GM23338 (cell line): ENCODE data around the gene CFAP100. TPM values are rescaled to one million over a fixed set of nuclear protein-coding genes. Genes with fewer than 3 reads are reported as not detected.

Experiments
- ATAC-seq: fragments of 200-7000 bp; cut with Tn5 transposase; 3 replicates; pipeline ENCODE4 v1.9.1; 2020
- DNase-seq: peaks from one replicate; pipeline ENCODE4 v3.0.0-alpha.2; 2015; ENCODE audit warnings: low spot score
- H2AFZ ChIP-seq: fragments of 200-600 bp; sonication (generic); 2 replicates; pipeline ENCODE4 v1.8.0; 2016; ENCODE audit warnings: antibody characterized with exemption, mild to moderate bottlenecking, moderate library complexity
- H3F3A ChIP-seq: fragments of 200-600 bp; sonication (generic); replicated peaks from 2 replicates; pipeline ENCODE4 v1.8.0; 2017; ENCODE audit warnings: antibody characterized with exemption, mixed run types, low read depth
- H3K27ac ChIP-seq: fragments of 200-600 bp; sonication (generic); 2 replicates; pipeline ENCODE4 v1.6.1; 2016; ENCODE audit warnings: low read depth
- H3K27me3 ChIP-seq: fragments of 200-600 bp; sonication (generic); 2 replicates; pipeline ENCODE4 v1.8.0; 2016; ENCODE audit warnings: mild to moderate bottlenecking, mixed run types, moderate library complexity; ENCODE audit not compliant: insufficient read depth
- H3K36me3 ChIP-seq: fragments of 200-600 bp; sonication (generic); 2 replicates; pipeline ENCODE4 v1.8.0; 2016; ENCODE audit warnings: mild to moderate bottlenecking; ENCODE audit not compliant: insufficient read depth
- H3K4me1 ChIP-seq: fragments of 200-600 bp; sonication (generic); 2 replicates; pipeline ENCODE4 v1.8.0; 2016; ENCODE audit warnings: mild to moderate bottlenecking, moderate library complexity; ENCODE audit not compliant: insufficient read depth
- H3K4me2 ChIP-seq: fragments of 200-600 bp; sonication (generic); 2 replicates; pipeline ENCODE4 v1.7.1; 2017; ENCODE audit warnings: mixed run types
- H3K4me3 ChIP-seq: fragments of 200-600 bp; sonication (generic); 2 replicates; pipeline ENCODE4 v1.6.1; 2016; ENCODE audit warnings: mixed run types
- H3K79me2 ChIP-seq: fragments of 200-600 bp; sonication (generic); replicated peaks from 2 replicates; pipeline ENCODE4 v1.8.0; 2017; ENCODE audit warnings: mild to moderate bottlenecking; ENCODE audit not compliant: insufficient read depth
- H3K9me2 ChIP-seq: fragments of 200-600 bp; sonication (generic); 2 replicates; pipeline ENCODE4 v1.8.0; 2017; ENCODE audit not compliant: insufficient read depth
- H4K20me1 ChIP-seq: fragments of 200-600 bp; sonication (generic); replicated peaks from 2 replicates; pipeline ENCODE4 v1.8.0; 2017; ENCODE audit warnings: mild to moderate bottlenecking; ENCODE audit not compliant: insufficient read depth
- H3K27ac Mint-ChIP-seq: 2 replicates; pipeline ENCODE4 v1.8.0; 2020; ENCODE audit warnings: inconsistent platforms, mild to moderate bottlenecking, moderate library complexity, mixed read lengths
- H3K27me3 Mint-ChIP-seq: 3 replicates; pipeline ENCODE4 v1.8.0; 2022; ENCODE audit warnings: low read depth, mild to moderate bottlenecking, moderate library complexity, mixed read lengths, inconsistent platforms; ENCODE audit not compliant: insufficient read depth, poor library complexity
- H3K36me3 Mint-ChIP-seq: 3 replicates; pipeline ENCODE4 v1.8.0; 2021; ENCODE audit warnings: low read depth, mild to moderate bottlenecking, inconsistent platforms, moderate library complexity, mixed read lengths
- H3K4me1 Mint-ChIP-seq: 3 replicates; pipeline ENCODE4 v1.8.0; 2020; ENCODE audit warnings: mild to moderate bottlenecking, inconsistent platforms, mixed read lengths
- H3K4me3 Mint-ChIP-seq: 3 replicates; pipeline ENCODE4 v1.8.0; 2021; ENCODE audit warnings: moderate library complexity, mild to moderate bottlenecking, inconsistent platforms, mixed read lengths
- H3K9me3 Mint-ChIP-seq: 3 replicates; pipeline ENCODE4 v1.8.0; 2020; ENCODE audit warnings: moderate library complexity, mild to moderate bottlenecking, inconsistent platforms, mixed read lengths
- CREB1 ChIP-seq: fragments of 250-450 bp; sonication (Bioruptor Pico); IDR thresholded peaks from 2 replicates; pipeline ENCODE4 v1.5.0; 2020; ENCODE audit warnings: low read depth, mild to moderate bottlenecking, moderate library complexity
- JUNB ChIP-seq: IDR thresholded peaks from one replicate; pipeline ENCODE4 v1.6.1; 2016; ENCODE audit warnings: antibody characterized with exemption; ENCODE audit not compliant: unreplicated experiment
- NANOG ChIP-seq: IDR thresholded peaks from 2 replicates; pipeline ENCODE4 v1.6.1; 2016; ENCODE audit warnings: antibody characterized with exemption, borderline replicate concordance
- POLR2AphosphoS5 ChIP-seq: IDR thresholded peaks from 2 replicates; pipeline ENCODE4 v1.6.1; 2016; ENCODE audit warnings: antibody characterized with exemption, low read depth
- ZNF331 ChIP-seq: fragments of 250-450 bp; sonication (Bioruptor Pico); IDR thresholded peaks from 2 replicates; pipeline ENCODE4 v1.5.0; 2020; ENCODE audit warnings: low read depth, mild to moderate bottlenecking, moderate library complexity
- polyA plus RNA-seq: library from polyadenylated mRNA; unstranded; fragments of >200 nt; fragmentation: Nextera tagmentation; extraction: Ambion mirVana; gene quantifications from 2 replicates; pipeline ENCODE4 v1.2.1, GENCODE V29; 2016
- total RNA-seq: library from RNA; depleted of rRNA; stranded (reverse); fragments of >200 nt; shearing (Covaris generic); gene quantifications from 2 replicates; pipeline ENCODE4 v1.2.3, GENCODE V29; 2014
- TF ChIP-seq, protein P1 (sequence below): fragments of 250-450 bp; sonication (Bioruptor Pico); IDR thresholded peaks from 2 replicates; pipeline ENCODE4 v1.5.0; 2020; ENCODE audit warnings: mild to moderate bottlenecking, moderate library complexity
- TF ChIP-seq, protein P2 (sequence below): IDR thresholded peaks from one replicate; pipeline ENCODE4 v1.6.1; 2018; ENCODE audit warnings: antibody characterized with exemption; ENCODE audit not compliant: unreplicated experiment
- TF ChIP-seq, protein P3 (sequence below): IDR thresholded peaks from 2 replicates; pipeline ENCODE4 v1.6.1; 2016; ENCODE audit warnings: antibody characterized with exemption

The CFAP100 gene
- total and polyA plus RNA-seq, 2 experiments from 2014 or later = 0.07 TPM; not detected in 1

DNA sequence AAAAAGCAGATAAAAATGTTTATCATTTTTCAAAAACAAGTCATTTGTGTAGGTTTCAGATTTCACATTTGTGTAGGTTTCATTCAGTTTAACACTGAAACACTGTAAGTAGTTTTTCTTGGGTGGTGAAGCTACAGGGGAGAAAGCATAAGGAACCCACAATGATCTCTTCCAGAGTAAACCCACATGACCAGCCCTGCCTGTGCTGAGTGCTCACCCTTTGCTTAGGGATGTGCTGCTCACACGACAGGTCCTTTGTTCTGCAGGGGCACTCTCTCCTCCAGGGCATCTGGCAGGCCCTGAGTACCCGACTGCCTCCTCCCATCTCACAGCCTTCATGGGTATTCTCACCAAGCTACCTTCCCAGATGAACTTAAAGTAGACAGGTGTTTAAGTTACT, 52.1 kb downstream of the CFAP100 start (continued):
- TF ChIP-seq, protein P1, sequence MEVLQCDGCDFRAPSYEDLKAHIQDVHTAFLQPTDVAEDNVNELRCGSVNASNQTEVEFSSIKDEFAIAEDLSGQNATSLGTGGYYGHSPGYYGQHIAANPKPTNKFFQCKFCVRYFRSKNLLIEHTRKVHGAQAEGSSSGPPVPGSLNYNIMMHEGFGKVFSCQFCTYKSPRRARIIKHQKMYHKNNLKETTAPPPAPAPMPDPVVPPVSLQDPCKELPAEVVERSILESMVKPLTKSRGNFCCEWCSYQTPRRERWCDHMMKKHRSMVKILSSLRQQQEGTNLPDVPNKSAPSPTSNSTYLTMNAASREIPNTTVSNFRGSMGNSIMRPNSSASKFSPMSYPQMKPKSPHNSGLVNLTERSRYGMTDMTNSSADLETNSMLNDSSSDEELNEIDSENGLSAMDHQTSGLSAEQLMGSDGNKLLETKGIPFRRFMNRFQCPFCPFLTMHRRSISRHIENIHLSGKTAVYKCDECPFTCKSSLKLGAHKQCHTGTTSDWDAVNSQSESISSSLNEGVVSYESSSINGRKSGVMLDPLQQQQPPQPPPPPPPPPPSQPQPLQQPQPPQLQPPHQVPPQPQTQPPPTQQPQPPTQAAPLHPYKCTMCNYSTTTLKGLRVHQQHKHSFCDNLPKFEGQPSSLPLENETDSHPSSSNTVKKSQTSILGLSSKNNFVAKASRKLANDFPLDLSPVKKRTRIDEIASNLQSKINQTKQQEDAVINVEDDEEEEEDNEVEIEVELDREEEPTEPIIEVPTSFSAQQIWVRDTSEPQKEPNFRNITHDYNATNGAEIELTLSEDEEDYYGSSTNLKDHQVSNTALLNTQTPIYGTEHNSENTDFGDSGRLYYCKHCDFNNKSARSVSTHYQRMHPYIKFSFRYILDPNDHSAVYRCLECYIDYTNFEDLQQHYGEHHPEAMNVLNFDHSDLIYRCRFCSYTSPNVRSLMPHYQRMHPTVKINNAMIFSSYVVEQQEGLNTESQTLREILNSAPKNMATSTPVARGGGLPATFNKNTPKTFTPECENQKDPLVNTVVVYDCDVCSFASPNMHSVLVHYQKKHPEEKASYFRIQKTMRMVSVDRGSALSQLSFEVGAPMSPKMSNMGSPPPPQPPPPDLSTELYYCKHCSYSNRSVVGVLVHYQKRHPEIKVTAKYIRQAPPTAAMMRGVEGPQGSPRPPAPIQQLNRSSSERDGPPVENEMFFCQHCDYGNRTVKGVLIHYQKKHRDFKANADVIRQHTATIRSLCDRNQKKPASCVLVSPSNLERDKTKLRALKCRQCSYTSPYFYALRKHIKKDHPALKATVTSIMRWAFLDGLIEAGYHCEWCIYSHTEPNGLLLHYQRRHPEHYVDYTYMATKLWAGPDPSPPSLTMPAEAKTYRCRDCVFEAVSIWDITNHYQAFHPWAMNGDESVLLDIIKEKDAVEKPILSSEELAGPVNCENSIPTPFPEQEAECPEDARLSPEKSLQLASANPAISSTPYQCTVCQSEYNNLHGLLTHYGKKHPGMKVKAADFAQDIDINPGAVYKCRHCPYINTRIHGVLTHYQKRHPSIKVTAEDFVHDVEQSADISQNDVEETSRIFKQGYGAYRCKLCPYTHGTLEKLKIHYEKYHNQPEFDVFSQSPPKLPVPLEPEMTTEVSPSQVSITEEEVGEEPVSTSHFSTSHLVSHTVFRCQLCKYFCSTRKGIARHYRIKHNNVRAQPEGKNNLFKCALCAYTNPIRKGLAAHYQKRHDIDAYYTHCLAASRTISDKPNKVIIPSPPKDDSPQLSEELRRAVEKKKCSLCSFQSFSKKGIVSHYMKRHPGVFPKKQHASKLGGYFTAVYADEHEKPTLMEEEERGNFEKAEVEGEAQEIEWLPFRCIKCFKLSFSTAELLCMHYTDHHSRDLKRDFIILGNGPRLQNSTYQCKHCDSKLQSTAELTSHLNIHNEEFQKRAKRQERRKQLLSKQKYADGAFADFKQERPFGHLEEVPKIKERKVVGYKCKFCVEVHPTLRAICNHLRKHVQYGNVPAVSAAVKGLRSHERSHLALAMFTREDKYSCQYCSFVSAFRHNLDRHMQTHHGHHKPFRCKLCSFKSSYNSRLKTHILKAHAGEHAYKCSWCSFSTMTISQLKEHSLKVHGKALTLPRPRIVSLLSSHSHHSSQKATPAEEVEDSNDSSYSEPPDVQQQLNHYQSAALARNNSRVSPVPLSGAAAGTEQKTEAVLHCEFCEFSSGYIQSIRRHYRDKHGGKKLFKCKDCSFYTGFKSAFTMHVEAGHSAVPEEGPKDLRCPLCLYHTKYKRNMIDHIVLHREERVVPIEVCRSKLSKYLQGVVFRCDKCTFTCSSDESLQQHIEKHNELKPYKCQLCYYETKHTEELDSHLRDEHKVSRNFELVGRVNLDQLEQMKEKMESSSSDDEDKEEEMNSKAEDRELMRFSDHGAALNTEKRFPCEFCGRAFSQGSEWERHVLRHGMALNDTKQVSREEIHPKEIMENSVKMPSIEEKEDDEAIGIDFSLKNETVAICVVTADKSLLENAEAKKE = no peak
- no peak for TF ChIP-seq JUNB

DNA sequence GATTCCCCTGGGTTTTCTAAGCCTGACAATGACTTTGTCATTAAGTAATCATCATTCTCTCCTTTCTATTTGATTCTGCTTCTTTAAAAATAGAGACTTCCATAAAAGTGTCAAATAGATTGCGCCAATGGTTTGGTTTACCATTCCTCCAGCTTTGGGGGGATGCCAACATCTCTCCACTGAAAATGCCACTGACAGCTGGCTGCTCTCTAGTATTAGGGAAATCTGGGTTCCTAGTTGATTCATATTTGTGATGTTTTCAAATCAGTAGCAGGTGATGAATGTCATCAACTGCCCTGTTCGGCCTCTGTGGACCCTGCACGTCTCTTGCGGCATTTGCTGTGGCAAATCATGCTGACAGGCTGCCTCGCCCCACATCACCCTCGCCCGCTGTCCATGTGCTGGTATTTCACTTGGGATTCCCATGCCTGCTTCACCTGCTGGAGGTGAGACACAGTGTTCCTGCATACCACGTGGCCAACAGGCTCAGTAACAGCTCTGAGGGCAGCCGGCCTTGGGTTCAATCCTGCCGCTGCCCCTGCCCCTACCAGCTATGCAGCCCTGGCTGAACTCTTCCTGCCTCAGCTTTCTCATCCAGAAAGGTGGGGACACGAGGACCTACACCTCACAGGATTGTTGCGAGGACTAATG, 52.9 kb downstream of the CFAP100 start:
- Mint-ChIP-seq H3K4me1 (peaks cover 22% of the 10 kb centered on the region), H3K27ac (no peak overlapping the region), H3K4me3 (no peak overlapping the region), H3K9me3 (no peaks in the 10 kb centered on the region), H3K36me3 (peaks cover 18% of the 10 kb centered on the region), H3K27me3 (no peaks in the 10 kb centered on the region)
- DNase-seq (no peak), ATAC-seq (no peak)
- no peak overlapping the region for H3K27ac ChIP-seq
- H4K20me1 ChIP-seq = no peaks in the 10 kb centered on the region; the same call in 1 of the 2 replicates
- no peak overlapping the region for H3K4me2 ChIP-seq
- no peaks in the 10 kb centered on the region for H3F3A ChIP-seq
- peaks cover 7% of the 10 kb centered on the region; the same call in 1 of the 2 replicates for H3K4me1 ChIP-seq
- H3K9me2 ChIP-seq = no peaks in the 10 kb centered on the region
- H3K27me3 ChIP-seq = no peaks in the 10 kb centered on the region
- H2AFZ ChIP-seq = no peak overlapping the region
- no peaks in the 10 kb centered on the region for H3K79me2 ChIP-seq
- no peak overlapping the region for H3K4me3 ChIP-seq
- H3K36me3 ChIP-seq = no peaks in the 10 kb centered on the region
- TF ChIP-seq, protein P2, sequence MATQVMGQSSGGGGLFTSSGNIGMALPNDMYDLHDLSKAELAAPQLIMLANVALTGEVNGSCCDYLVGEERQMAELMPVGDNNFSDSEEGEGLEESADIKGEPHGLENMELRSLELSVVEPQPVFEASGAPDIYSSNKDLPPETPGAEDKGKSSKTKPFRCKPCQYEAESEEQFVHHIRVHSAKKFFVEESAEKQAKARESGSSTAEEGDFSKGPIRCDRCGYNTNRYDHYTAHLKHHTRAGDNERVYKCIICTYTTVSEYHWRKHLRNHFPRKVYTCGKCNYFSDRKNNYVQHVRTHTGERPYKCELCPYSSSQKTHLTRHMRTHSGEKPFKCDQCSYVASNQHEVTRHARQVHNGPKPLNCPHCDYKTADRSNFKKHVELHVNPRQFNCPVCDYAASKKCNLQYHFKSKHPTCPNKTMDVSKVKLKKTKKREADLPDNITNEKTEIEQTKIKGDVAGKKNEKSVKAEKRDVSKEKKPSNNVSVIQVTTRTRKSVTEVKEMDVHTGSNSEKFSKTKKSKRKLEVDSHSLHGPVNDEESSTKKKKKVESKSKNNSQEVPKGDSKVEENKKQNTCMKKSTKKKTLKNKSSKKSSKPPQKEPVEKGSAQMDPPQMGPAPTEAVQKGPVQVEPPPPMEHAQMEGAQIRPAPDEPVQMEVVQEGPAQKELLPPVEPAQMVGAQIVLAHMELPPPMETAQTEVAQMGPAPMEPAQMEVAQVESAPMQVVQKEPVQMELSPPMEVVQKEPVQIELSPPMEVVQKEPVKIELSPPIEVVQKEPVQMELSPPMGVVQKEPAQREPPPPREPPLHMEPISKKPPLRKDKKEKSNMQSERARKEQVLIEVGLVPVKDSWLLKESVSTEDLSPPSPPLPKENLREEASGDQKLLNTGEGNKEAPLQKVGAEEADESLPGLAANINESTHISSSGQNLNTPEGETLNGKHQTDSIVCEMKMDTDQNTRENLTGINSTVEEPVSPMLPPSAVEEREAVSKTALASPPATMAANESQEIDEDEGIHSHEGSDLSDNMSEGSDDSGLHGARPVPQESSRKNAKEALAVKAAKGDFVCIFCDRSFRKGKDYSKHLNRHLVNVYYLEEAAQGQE = no peak
- no peak for TF ChIP-seq POLR2AphosphoS5
- TF ChIP-seq, protein P3, sequence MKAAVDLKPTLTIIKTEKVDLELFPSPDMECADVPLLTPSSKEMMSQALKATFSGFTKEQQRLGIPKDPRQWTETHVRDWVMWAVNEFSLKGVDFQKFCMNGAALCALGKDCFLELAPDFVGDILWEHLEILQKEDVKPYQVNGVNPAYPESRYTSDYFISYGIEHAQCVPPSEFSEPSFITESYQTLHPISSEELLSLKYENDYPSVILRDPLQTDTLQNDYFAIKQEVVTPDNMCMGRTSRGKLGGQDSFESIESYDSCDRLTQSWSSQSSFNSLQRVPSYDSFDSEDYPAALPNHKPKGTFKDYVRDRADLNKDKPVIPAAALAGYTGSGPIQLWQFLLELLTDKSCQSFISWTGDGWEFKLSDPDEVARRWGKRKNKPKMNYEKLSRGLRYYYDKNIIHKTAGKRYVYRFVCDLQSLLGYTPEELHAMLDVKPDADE = no peak
- TF ChIP-seq CREB1 (CRISPR knock-in tag) = no peak
- TF ChIP-seq NANOG = no peak
- no peak for TF ChIP-seq ZNF331 (CRISPR knock-in tag)
